ENCODE data around the gene ADGRG4.

GRCh38 chrX:136336623-136337022, 35.9 kb downstream of the ADGRG4 start:
- TF ChIP-seq CTCF (tag by site-specific recombination; IDR thresholded peaks at IDR 0.05) = no peak
- no peak for TF ChIP-seq REST (tag by site-specific recombination; IDR thresholded peaks at IDR 0.05)
- no peak for TF ChIP-seq ZNF707 (tag by site-specific recombination; IDR thresholded peaks at IDR 0.05)

Measured in HEK293 (cell line).